Brain pericyte (primary cell): ENCODE results near the gene CRAMP1.

Source experiments
- DNase-seq: peaks from one replicate; pipeline ENCODE4 v3.0.0-alpha.2; 2012; ENCODE audit warnings: low read depth, low spot score

The CRAMP1 gene

GRCh38 chr16:1657841-1658240 is 45.7 kb downstream of the CRAMP1 start:
- no peak for DNase-seq

GRCh38 chr16:1659031-1659430 is 46.9 kb downstream of the CRAMP1 start:
- no peak for DNase-seq

GRCh38 chr16:1661826-1662225 is 49.7 kb downstream of the CRAMP1 start:
- no peak for DNase-seq

GRCh38 chr16:1662543-1662942 is 50.4 kb downstream of the CRAMP1 start:
- no peak for DNase-seq

GRCh38 chr16:1665829-1666228 is 53.7 kb downstream of the CRAMP1 start:
- DNase-seq: no peak

GRCh38 chr16:1666316-1666715 is 54.2 kb downstream of the CRAMP1 start:
- DNase-seq: no peak

- DNase-seq: no peak
Measured at GRCh38 chr16:1667271-1667670, 55.1 kb downstream of the CRAMP1 start.

GRCh38 chr16:1667916-1668315 is 55.8 kb downstream of the CRAMP1 start:
- no peak for DNase-seq

- DNase-seq: no peak
Measured at GRCh38 chr16:1668612-1669319, 56.6 kb downstream of the CRAMP1 start.

GRCh38 chr16:1669698-1670097 is 57.5 kb downstream of the CRAMP1 start:
- DNase-seq: no peak

- DNase-seq: no peak
Measured at GRCh38 chr16:1670371-1670770, 58.2 kb downstream of the CRAMP1 start.

GRCh38 chr16:1670866-1671265 is 58.7 kb downstream of the CRAMP1 start:
- no peak for DNase-seq

GRCh38 chr16:1673424-1674151 is 61.4 kb downstream of the CRAMP1 start:
- DNase-seq: no peak

GRCh38 chr16:1674306-1674705 is 62.1 kb downstream of the CRAMP1 start:
- no peak for DNase-seq

GRCh38 chr16:1674751-1675664 is 62.8 kb downstream of the CRAMP1 start:
- DNase-seq: no peak

GRCh38 chr16:1676661-1677060 is 64.5 kb downstream of the CRAMP1 start:
- DNase-seq: no peak

- no peak for DNase-seq
Measured at GRCh38 chr16:1677339-1677738, 65.2 kb downstream of the CRAMP1 start.

- peak; percentile 90 for DNase-seq
Measured at GRCh38 chr16:1677942-1678499, 65.9 kb downstream of the CRAMP1 start, which contains the start of gene JPT2. TSS of gene JPT2 (plus strand) at chr16:1678279. CDS start at chr16:1678313, 34 bp downstream.

- no peak for DNase-seq
Measured at GRCh38 chr16:1678500-1679098, 66.4 kb downstream of the CRAMP1 start.

GRCh38 chr16:1680361-1680760 is 68.2 kb downstream of the CRAMP1 start:
- no peak for DNase-seq

- DNase-seq: no peak
Measured at GRCh38 chr16:1681032-1681431, 68.9 kb downstream of the CRAMP1 start.
